Astrocyte (in vitro differentiated cells and primary cell): ENCODE measurements around the gene MCF2L.

Experiments
- CTCF ChIP-seq: IDR thresholded peaks from 2 replicates; pipeline ENCODE4 v1.5.1; 2011; ENCODE audit warnings: low read depth, mild to moderate bottlenecking, inconsistent platforms, low read length, moderate library complexity; ENCODE audit not compliant: insufficient read depth
- EZH2 ChIP-seq: IDR thresholded peaks from 2 replicates; pipeline ENCODE4 v1.6.1; 2012; ENCODE audit warnings: mild to moderate bottlenecking, low read length, inconsistent platforms; ENCODE audit not compliant: insufficient read depth

GRCh38 chr13:112981451-112981850 is 12.4 kb downstream of the MCF2L start:
- TF ChIP-seq CTCF, result no peak
- no peak for TF ChIP-seq EZH2
